HG03442 (cell line): Measurements from ENCODE around the gene CLECL1.

Source experiments
- ATAC-seq: cut with Tn5 transposase; IDR thresholded peaks from one replicate; pipeline ENCODE4 v1.9.1; 2021; ENCODE audit warnings: mild to moderate bottlenecking, moderate library complexity; ENCODE audit not compliant: unreplicated experiment

The CLECL1 gene

DNA sequence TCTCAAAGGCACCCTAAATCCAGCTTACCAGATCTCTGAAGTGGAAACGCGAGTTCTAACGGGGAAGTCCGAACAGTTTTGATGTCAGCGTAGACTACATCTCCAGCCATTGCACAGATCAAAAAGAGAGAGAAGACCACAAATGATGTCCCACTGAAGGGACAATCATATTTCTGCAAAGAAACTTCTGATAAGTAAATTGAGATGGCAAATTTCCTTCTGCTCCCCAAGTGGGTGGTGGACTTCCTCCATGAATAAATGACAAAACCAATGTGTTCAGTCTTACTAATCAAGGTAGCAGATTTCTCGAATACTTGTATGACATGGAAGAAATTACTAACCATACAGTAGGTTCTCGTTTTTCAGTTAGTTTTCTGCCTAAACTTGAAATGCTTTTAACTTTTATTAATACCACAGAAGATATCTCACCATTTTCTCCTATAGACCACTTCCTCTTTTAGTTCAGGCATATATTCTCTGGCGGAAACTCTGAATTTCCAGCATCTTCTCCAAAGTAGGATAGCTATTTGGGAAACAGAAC lies at the start of gene CLECL1:
Gene CLECL1 (minus strand): TSS at position 177 of the 541 bp plus-strand sequence.
- no peak for ATAC-seq

DNA sequence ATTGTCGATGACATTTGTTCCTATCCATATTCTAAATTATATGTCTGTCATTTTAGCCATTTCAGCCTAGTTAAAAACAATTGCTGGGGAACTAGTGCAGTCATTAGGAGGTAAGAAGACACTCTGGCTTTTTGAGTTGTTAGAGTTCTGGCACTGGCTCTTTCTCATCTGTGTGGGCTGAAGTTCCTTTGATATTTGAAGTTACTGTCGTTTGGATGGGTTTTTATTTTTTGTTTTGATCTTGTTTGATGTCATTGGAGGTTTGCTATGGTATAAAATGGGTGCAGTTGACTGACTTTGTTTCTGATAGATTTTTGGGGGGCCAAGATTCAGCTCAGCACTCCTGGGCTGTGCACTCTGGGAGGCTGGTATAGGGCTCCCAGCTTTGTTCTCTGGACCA lies 48.5 kb upstream of the CLECL1 start:
- ATAC-seq = no peak

DNA sequence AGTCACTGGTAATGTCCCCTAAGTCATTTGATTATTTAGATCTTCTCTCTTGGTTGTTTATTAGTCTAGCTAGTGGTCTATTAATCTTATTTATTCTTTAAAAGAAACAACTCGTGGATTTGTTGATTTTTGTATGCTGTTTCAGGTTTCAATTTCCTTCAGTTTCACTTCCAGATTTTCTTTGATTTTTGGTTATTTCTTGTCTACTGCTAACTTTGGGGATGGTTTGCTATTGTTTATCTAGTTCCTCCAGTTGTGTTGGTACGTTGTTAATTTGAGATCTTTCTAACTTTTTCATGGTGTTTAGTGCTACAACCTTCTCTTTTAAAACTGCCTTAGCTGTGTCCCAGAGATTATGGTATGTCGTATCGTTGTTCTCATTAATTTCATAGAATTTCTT lies 46.3 kb upstream of the CLECL1 start:
- no peak for ATAC-seq

DNA sequence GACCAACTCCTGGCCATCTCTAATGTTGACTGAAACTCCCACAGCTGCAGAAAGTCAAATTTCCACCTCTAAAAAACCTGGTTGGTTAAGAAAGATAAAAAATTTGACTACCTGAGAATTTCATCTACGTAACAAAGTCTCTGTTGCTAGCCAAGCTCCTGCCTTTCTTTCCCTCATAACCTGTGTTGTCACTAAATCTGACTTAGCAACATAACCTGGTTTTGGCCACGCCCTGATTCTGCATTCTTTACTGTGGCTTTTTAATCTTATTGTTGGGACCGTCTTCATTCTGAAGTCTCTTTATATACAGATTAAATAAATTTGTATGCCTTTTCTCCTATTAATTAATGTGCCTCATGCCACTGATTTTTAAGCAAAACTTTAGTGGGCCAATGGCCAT lies 43.9 kb upstream of the CLECL1 start:
- no peak for ATAC-seq

DNA sequence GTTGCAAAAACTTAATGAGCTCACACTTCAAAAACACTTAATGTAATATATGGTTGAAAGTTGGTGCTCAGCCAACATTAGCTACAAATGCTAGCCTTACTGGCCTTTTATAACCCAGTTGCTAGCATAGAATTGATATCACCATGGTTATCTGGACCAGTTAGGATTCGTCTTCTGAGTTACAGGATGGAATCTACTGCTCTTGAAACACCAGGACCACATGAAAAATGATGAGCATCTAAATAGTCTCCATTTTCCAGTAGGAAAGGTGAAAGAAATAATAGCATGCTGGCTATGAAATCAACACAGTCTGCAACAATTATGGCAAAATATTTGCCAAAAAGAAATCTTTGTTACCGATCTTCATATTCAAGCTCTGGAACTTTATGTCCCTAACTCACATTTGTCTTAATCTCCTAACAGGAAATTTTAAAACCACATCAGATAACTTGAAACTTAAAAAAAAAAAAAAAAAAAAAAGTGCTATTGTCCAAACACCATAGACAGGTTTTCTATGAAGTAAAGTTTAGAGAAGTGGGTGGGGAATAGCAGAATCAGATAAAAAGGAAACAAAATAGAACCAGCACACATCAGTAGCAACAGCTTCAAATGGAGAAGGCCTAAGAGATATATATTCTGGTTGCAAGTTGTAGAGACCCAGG lies 40.5 kb upstream of the CLECL1 start:
- no peak for ATAC-seq

DNA sequence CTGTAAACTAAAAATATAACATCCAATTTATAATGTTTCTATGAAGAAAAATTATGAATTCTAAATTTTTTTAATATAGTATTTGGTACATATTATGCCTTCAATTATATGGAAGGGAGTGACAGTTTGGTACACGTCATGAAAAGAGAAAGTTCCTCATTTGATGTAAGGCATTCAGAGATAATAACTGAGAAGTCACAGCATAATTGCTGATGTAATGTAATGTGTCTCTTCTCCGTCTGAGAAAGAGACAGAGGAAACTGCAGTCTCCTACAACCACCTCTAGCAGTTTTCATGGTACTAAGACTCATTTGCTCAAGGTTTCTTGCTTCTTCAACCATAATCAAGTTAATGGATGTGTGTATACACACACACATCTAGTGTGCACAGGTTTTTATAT lies 30.1 kb upstream of the CLECL1 start:
- no peak for ATAC-seq

DNA sequence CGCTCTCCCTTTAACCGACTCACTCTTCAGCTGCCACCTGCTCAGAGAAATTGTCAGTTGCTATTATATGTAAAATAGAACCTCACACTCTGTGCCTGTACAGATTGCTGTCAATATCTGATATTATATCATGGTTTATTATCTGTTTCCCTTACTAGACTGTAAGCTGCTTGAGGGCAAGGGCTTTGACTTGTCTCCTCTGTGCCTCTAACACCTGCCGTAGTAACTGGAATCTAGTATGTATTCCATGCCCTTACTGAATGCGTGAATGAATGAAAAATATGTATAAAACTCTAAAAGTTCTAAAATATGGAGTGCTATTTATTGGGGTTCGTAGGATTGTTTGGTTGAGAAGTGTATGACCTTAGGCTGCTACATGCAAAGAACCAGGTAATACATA lies 29.5 kb upstream of the CLECL1 start:
- no peak for ATAC-seq

DNA sequence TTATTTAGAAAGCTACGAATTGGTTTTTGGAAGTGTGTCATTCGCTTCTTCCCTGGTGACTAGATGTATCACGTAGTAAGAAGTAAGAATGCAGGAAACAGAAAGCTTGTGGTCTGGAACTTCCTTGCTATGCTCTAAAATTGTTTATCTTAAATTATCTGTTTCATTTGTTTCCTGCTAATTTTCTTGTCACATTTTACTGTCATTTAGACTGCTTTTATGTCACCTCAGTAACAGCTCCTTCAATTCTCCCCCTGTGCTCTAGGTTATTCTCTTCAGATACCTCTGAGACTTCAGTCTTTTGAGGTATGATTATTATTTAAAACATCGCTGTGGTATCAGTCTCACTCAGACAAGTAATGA lies 28.5 kb upstream of the CLECL1 start:
- no peak for ATAC-seq

DNA sequence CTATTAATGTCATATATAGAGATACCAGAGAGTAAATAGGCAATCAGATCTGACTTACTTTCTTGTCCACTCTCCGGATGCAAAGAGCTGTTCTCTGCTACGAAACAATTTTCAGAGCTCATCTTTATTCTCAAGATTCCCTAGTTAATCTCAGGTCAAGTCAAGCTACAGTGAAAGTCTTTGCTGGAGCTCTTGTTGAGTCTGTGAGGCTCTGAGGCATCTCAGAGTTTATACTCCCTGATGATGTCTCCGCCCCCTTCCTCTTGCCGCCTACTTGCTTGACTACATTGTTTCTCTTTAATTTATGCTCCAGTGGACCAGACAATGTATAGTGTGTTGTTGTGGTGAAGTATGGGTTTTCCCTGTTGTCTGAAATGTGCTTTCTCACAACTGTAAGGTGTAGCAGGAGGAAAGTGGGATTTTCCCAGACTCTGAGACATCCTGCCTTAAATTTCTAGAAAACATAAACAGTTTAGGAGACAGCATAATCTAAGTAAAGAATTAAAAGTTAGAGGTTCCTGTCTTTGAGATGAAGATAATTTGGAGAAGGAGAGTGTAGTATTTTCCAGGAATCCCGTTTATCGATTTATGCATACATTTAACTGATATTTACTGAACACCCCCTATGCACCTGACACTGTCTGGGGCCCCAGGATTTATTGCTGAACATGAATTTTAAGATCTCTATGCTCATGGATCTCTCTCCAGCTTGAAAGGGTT lies 28.0 kb upstream of the CLECL1 start, which contains the start of gene CD69:
Gene CD69 (minus strand): TSS at position 203 of the 720 bp plus-strand sequence. CDS start 81 bp downstream, at position 122.
- ATAC-seq = no peak

DNA sequence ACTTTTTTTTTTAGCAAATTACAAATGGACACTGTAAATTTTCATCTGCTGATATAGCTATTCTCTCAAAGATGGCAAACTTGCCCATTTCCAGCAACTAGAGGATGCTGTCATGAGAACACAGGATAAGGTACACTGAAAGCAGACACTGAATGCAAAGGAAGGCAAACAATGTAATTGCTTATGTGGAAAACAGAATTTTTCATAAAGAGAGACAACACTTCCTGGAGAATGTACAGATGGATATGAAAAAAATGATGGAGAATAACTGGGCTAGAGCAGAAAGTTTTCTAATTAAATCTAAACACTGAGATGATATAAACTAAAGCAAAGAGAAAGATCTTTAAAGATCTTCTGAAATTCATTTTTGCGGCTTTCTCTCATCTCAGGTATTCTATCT lies 27.2 kb upstream of the CLECL1 start:
- ATAC-seq = no peak

DNA sequence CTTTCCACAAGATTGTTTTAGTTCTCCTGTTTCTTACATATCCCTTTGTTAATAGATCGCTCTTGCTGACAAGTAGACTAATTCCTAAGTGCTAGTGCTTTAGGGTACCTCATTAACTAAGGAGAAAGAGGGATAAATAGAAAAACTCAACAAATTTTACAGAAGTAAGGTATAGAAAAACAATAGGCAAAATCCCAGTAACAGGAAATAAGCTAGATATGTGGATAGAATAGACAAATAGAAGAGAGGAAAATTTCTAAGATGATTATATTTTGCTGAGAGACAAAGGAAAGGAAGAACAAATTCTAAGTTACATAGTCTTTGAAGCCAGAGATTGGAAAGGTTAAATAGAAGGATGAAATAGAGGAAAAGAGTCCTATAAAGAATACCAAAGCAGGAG lies 26.8 kb upstream of the CLECL1 start:
- ATAC-seq = no peak

DNA sequence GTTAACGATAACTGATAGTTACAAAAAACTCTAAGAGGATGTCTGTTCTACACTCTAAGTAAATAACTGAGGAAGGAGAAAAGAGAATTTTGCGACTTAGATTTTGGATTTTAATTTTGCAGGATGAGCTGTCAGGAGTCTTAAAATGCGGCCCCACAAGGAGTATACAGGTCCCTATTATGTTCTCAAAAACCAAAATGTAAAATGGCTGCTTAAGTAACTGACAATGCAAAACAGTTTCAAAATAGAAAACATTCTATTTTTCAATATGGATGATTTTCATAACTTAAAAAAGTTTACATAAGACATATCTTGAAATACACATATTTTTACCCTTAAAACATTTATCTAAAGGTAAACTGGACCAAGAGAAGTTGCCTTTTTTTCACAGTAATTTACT lies 25.2 kb upstream of the CLECL1 start:
- ATAC-seq = no peak

DNA sequence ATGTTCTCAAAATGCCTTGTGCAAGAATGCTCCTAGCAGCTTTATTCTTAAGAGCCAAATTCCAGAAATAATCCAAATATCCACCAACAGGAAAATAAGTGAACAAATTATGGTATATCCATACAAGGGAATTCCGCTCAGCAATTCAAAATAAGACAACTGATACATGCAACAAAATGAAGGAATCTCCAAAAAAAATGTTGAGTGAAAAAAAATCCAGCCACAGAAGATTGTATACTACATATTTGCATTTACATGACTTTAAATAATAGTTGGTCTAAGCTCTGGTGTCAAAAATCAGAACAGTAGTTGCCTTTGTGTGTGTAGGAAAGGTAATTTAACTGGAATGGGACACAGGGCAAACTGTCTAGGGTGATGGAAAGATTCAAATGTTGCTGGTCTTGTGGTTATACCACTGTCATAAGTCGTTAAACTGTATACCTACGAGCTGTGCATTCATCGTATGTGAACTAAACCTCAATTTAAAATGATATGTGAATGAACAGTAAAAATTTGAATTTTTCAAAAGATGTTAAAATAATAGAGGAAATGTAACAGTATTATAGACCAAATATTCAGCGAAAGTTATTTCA lies 24.6 kb upstream of the CLECL1 start:
- no peak for ATAC-seq

DNA sequence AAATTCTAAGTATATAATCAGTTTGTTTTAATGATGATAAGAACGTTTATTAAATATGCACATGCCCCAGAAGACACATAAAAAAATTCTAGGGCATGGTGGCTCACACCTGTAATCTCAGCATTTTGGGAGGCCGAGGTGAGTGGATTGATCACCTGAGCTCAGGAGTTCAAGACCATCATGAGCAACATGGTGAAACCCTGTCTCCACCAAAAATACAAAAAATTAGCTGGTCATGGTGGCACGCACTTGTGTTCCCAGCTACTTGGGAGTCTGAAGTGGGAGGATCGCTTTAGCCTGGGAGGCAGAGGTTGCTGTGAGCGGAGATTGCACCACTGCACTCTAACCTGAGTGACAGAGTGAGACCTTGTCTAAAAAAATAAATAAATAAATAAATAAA lies 23.8 kb upstream of the CLECL1 start:
- no peak for ATAC-seq

DNA sequence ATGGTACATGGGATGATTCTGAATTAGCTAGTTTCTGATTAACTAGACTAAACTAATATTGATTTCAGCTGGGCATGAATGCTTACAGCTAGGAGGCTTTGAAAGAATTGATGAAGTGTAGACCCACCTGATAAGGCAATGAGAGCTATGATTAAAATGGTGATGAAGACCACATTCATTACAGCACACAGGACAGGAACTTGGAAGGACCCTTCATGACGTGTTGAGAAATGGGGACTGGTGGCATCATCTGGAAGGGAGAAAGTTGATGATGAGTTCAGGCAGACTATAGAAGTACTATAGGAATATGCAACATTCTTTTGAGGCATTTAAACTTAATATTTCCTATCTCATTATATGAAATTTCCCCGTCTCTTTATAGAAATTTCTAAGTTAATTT lies 23.3 kb upstream of the CLECL1 start:
- ATAC-seq = no peak

DNA sequence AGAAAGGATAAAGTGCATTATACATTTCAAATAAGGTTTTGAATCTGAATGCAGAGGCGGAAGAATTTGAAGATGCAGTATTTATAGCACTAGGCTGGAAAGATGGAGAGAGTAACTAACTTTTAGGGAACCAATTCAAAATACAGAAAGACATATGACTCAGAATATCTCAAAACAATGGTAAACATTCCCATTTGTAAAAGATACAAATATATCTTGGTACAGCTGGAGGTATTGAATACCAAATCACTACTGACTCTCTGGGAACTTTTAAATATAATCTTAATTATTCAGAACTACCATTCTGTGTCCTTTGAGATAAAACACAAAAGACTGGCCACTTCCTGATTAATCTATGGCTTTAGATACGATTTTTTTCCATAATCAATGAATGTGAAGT lies 22.7 kb upstream of the CLECL1 start:
- ATAC-seq = no peak

DNA sequence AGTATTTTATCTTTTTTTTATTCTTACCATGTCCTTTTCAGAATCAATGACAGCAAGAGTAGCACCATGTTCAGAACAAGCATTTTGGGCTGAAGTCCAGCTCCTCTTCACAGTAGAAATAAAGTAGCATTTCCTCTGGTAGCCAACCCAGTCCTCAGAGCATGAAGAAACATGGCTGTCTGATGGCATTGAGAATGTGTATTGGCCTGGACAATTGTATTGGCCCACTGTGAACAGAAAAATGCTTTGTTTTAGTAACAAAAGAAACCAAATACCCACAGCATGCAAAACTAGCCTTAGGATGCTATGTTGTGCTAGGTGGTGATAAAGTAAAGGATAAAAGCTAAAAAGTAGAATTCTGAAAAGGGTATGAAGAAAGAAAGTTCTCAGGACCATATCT lies 22.1 kb upstream of the CLECL1 start:
- no peak for ATAC-seq

DNA sequence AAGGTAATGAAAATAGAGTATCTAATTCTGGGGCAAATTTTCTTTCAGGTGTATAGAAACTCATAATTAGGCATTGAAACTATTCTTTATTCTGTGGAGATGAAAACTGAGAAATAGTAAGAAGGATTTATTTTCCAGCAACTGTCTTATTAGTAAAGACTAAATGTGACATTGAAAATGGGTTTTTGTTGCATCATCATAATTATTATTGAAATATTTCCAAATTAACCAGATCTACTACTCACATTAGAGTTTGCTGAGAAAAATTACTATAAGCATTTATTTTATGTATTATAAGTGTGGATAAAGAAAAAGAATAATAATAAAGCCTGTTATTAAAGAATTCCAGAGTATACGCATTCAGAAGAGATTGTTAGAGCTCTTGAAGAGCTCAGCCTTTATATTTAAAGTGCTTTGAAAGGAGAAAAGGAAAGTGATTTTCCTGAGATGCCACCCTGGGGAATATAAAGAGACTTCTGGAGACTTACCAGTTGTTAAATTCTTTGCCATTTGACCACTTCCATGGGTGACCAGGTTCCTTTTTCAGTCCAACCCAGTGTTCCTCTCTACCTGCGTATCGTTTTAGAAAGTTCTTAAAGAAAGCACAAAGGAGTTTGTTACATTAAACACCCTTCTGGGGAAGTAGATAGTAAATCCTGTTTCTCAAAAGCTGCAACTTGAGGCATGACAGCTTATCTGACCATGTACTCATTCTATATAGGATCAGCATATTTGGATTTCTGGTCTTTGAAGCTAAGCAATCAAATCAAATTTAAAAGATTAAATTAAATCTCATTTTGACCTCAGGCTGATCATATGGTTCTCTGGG lies 21.4 kb upstream of the CLECL1 start:
- ATAC-seq = no peak

DNA sequence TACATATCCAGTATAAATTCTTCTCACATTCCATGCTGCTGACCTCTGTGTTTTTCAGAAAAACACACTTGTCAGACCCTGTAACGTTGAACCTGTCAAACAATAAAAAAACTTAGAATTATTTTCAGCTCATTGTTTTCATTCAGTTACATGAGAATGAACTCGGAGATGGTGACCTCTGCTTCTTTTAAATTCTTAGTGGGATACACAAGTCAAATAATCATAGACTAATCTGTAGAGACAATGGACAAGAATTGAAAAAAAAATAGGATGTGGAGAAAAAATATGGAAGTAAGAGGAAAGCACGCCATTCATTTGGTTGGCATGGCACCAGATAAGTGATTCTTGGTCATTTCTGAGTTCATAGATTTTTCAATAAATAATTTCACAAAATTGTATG lies 20.6 kb upstream of the CLECL1 start:
- no peak for ATAC-seq

DNA sequence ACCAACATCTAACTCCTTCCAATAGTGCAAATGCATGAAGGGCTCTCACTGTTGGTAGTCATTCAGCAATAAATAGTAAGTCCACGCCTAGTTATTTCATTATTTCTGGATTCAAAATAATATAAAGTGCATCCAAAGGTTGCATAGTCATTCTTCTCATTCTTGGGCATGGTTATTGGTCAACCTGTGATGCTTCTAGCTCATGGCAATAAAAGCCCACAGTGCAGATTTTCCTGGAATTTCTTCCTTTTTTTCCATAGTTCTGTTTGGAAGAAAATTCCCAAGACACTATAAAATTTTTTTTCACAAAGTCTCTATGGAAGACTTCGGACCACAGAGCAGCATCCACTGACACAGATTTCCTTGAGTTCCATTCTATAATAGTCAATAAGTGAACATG lies 20.2 kb upstream of the CLECL1 start:
- ATAC-seq = no peak
